HT1080 (cell line): Measurements from ENCODE around the gene TCTN3. TPM values are rescaled to one million over a fixed set of nuclear protein-coding genes. Genes with fewer than 3 reads are reported as not detected.
A peak's percentile ranks its signal among the peaks of the same experiment; 100 is the strongest.
"Not testable (repeated sequence)": the region's sequence is repeated elsewhere in the genome, so short reads cannot be mapped to it uniquely, and the experiment has no call there.

Experiments
- DNase-seq: peaks from one replicate; pipeline ENCODE4 v3.0.0-alpha.2; 2015; ENCODE audit warnings: low read depth
- total RNA-seq: library from RNA; depleted of rRNA; stranded (reverse); fragments of >200 nt; shearing (Covaris generic); gene quantifications from 2 replicates; pipeline ENCODE4 v1.2.3, GENCODE V29; 2014

The TCTN3 gene
- total RNA-seq, 1 experiment from 2014 or later = 33.0 TPM

- no peak for DNase-seq
Observed at GRCh38 chr10:95691281-95691680, 2.4 kb downstream of the TCTN3 start.

DNA sequence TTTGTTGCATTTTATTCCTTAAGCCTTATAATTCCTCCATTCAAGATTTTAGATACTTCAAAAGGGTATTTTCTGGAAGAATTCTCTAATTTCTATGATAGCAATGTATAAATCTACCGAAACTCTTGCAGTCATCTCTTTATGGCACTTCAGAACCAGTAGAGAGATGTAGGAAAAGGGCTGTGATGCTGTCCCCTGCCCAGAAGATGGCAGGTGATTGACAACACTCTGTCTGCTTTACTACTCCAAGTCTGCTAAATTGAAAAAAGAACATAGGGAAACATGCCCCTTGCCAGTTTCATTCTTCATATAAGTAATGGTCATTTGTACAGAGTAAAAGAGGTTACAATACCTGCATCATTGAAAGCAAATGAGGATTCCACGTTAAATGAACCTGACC lies 5.1 kb downstream of the TCTN3 start:
- DNase-seq = no peak

DNA sequence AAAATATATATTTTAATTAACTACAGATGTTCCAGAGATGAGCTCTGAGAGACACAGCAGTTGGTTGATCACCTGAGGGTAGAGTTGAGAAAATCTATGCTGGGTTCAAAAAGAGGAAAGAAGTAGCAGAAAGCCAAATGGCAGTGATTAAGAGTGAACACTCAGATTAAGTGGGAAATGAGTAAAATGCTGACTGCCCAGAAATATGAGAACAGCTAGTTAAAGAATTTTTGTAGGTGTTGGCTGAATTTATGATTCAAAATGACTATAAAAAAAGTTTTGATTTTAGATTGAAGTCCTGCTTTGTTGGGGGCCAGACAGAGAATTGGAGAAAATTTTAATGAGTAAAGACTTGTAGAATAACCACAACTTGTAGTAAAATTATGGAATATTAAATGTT lies 9.8 kb downstream of the TCTN3 start:
- DNase-seq = no peak

DNA sequence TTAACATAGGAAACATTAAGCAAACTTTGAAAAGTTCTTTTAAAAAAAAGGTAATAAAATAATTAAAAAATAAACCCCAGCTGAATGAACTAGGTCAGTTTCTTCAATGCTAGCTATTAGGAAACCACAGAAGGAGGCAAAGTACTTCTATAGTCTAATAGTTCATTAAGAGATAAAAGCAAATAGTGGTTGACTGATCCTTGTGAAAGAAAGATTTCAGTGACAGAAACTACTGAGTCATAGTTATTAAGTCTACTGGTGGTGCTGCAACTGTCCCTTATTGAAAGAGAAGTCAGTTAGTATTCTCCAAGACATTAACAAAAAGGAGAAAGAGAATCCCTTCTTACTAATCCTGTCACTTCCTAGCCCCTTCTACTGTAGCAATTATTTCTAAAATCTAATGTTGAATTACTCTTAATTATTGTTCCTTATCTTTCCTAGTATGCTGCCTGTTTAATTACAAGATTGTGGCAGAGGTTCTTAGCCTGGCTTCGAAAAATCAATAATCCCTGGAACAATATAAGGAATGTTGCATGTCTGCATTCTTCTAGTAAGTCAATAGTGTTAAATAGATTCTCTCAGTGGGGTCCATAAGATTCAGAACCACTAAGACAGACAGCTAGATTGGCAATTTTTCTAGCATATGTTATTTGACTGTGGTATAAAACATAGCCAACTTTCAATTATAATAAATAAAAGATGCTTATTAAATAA lies 18.2 kb downstream of the TCTN3 start:
- DNase-seq = no peak

- DNase-seq = no peak
Observed at GRCh38 chr10:95674643-95675042, 19.1 kb downstream of the TCTN3 start.

GRCh38 chr10:95672641-95673040 lies 21.1 kb downstream of the TCTN3 start:
- DNase-seq = not testable (repeated sequence)

DNA sequence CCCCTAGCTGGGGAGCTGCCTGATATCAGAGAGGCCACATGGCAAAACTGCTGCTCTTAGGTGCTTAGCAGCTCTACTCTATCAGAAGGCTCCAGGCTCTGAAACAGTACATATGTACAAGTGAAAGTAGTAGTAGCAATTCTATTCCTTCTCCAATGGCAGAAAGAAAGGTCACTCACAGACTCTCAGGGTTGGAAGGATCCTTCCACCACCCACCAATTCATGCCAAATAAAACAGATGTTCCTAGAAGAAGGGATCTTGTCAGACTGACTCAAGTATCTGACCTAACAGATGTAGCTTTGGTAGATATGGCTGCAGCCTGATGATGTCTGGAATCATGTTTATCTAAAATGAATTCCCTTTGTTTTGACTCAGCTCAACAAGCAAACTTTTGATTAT lies 29.2 kb downstream of the TCTN3 start:
- no peak for DNase-seq

DNA sequence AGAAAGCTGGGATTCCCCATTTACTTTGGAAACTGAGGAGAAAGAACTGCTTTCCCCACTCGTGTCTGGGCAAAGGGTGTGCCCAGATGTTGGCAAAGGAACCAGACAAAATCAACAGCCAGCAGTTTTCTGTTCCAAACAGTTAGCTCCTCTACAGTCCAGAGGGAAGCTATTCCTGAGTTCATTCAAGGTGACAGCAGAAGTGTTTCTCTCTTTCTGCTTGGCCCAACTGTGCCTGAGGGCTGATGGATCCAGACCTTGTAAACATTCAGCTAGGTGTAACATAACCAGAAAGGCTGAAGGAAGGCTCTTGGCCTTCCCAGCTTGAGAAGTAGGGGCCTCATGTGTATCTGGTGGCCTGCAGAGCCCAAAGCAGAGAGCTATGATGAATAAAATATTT lies 30.2 kb downstream of the TCTN3 start:
- DNase-seq = no peak

DNA sequence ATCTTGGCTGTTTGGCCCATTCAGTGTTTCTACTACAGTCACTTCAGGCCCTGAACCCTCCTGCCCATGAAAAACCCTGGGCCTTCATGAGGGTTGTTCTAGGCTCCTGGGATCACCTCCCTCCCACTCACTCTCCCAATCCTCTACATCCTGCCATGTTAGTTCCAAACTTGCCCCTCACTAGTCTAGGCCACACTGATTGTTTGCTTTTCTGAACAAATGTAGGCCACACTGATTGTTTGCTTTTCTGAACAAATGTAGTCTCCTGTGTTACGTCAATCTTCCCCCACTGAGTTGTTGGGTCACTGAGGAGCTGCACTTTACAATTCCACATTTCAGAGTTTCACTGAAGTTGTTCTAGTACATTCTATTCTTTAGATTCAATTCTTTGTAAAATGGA lies 31.9 kb downstream of the TCTN3 start:
- no peak for DNase-seq

DNA sequence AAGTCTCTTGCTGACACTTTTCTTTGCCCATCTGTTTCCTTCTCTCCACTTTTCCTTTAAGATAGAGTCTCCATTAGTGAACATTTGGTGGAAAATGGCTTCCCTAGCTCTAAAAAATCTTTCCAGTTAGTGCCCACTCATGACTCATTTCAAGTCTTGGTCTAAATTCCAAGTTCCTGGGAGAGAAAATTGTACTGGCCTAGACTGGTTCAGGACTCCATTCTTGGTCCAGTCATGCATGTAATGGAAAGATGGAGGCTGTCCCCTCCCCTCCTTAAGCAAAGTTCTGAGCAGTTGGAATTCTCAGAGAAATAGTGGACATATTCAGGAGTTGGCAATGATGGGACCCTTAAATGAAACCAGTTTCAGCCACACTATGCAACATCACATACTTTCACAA lies 33.4 kb downstream of the TCTN3 start:
- DNase-seq = peak; percentile 28

DNA sequence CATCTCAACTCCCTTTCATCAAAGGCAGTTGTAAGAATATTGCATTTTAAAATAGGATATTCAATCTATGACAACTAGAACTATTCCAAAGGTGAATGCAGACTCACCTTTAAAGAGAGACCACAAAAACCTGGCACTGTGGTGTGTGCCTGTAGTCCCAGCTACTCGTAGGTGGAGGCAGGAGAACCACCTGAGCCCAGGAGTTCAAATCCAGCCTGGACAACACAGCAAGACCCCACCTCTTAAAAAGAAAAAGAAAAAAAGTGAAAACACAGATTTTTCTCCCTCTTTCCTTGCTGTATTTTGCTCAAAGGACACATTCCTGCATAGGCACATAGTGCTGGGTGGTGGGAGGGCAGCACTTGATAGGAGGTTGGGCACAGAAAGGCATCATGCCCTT lies 36.5 kb downstream of the TCTN3 start:
- no peak for DNase-seq

GRCh38 chr10:95656291-95657164 lies 37.2 kb downstream of the TCTN3 start, which contains the start of gene ALDH18A1:
Gene ALDH18A1, minus strand, starts transcription at chr10:95656711. Its CDS starts 3,334 bp downstream, at chr10:95653377.
- DNase-seq = peak; percentile 89

DNA sequence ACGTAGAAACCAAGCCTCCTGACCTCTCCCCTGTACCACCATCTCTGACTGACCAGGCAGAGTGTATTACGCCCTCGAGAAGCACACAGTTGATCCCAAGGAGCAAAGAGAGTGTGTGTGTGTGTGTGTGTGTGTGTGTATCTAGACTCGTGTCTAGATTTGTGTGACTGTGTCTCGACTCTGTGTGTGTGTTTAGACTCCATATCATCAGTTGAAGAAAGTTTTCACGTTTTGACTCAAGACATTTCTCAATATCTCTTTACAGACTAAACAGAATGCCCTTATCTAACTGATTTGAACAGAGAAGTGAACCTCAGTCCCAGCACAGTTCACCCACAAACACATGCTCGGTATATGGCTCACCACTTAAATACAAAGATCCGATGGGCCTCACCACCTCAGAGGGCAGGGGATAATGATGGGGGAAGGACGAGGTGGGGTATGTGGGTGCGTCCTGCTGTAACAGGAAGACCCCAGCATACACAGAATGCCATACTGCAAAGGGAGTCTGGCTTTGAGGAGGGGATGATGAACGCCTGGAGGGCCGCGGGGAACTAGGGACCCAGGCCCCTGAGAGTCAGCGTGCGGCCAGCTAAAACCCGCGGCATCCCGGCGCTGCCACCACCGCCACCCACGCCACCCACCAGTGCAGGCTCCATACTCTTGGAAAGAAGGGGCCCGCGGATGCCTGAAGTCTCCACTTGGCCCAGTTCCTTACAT lies 38.0 kb downstream of the TCTN3 start:
- DNase-seq = no peak

GRCh38 chr10:95653895-95654294 lies 39.8 kb downstream of the TCTN3 start:
- DNase-seq = no peak

- DNase-seq = no peak
Observed at GRCh38 chr10:95651346-95652060, 42.2 kb downstream of the TCTN3 start.

- no peak for DNase-seq
Observed at GRCh38 chr10:95650232-95650631, 43.5 kb downstream of the TCTN3 start.

DNA sequence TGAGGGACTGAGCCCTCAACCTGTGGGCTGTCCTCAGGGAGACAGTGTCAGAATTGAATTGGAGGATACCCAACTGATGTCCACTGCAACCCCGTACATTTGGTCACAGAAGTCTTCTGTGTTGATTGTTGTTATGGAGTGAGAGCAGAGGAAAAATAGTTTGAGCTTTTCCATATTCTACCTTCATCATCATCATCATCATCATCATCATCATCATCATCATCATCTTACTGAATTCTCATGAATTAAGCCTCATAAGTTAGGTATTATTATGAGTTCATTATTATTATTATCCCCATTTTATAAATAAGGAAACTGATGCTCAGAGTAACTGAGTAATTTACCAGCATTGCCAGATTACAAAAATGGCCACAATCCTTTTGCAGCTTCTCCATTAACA lies 45.6 kb downstream of the TCTN3 start:
- DNase-seq = no peak

GRCh38 chr10:95646160-95646559 lies 47.6 kb downstream of the TCTN3 start:
- DNase-seq = no peak

DNA sequence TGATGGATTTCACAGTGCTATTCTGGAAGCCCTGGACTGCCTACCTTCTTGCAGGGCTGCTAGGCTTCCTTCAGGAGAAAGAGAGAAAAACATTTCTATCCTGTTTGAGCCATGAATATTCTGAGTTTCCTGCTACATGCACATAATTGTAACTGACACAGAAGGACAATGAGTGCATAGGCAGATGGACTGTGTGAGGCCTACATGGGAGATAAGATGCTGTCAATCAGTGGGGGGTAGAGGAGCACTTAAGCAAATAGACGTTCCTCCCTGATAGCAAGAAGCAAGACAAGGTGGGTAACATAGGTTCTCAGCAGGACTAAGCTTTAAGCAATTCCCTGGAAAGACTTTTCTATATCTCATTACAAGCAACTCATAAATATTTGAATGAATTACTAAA lies 48.8 kb downstream of the TCTN3 start:
- DNase-seq = no peak

- DNase-seq = no peak
Observed at GRCh38 chr10:95640891-95641315, 52.8 kb downstream of the TCTN3 start.

DNA sequence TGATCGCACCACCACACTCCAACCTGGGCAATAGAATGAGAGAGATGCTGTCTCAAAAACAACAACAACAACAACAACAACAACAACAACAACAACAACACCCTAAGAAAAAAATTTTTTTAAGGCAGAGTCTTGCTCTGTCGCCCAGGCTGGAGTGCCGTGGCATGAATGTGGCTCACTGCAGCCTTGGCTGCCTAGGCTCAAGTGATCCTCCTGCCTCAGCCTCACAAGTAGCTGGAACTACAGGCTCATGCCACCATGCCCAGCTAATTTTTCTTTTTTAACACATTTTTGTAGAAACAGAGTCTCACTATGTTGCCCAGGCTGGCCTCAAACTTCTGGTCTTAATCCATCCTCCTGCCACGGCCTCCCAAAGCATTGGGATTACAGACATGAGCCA lies 55.8 kb downstream of the TCTN3 start:
- DNase-seq = no peak
